ENCODE measurements around the gene DNALI1.
"Not testable (repeated sequence)": the region's sequence is repeated elsewhere in the genome, so short reads cannot be mapped to it uniquely, and the experiment has no call there.

DNALI1 gene

GRCh38 chr1:37556712-37557196 lies at the start of gene DNALI1:
Gene DNALI1, plus strand, starts transcription at chr1:37556940. Its CDS starts 55 bp downstream, at chr1:37556995.
- peak; percentile 23 to 33 for DNase-seq

GRCh38 chr1:37509181-37509580 lies 47.6 kb upstream of the DNALI1 start:
- DNase-seq = no peak

GRCh38 chr1:37513795-37514349 lies 42.9 kb upstream of the DNALI1 start:
- DNase-seq = peak; percentile 44 to 65

GRCh38 chr1:37514350-37515184 lies 42.2 kb upstream of the DNALI1 start, which contains the start of gene MEAF6:
Gene MEAF6, minus strand, starts transcription at chr1:37514766. Its CDS starts 20 bp downstream, at chr1:37514746.
- peak; percentile 83 to 85 for DNase-seq

- DNase-seq = peak in 1 of 2 donors; percentile 9
These were observed 41.3 kb upstream of the DNALI1 start for GRCh38 chr1:37515185-37516034.

- DNase-seq = no peak
These were observed 39.2 kb upstream of the DNALI1 start for GRCh38 chr1:37517569-37517968.

- DNase-seq = not testable (repeated sequence)
These were observed 38.5 kb upstream of the DNALI1 start for GRCh38 chr1:37518241-37518640.

- peak; percentile 68 to 76 for DNase-seq
These were observed 37.8 kb upstream of the DNALI1 start for GRCh38 chr1:37518929-37519328.

- DNase-seq = peak in 1 of 2 donors; percentile 6
These were observed 37.1 kb upstream of the DNALI1 start for GRCh38 chr1:37519613-37520012.

GRCh38 chr1:37529888-37530287 lies 26.9 kb upstream of the DNALI1 start:
- DNase-seq = not testable (repeated sequence)

- not testable (repeated sequence) for DNase-seq
These were observed 24.2 kb upstream of the DNALI1 start for GRCh38 chr1:37532418-37533156.

- no peak for DNase-seq
These were observed 23.2 kb upstream of the DNALI1 start for GRCh38 chr1:37533317-37534093.

GRCh38 chr1:37537378-37537777 lies 19.4 kb upstream of the DNALI1 start:
- DNase-seq = no peak

GRCh38 chr1:37539154-37539553 lies 17.6 kb upstream of the DNALI1 start:
- DNase-seq = not testable (repeated sequence)

GRCh38 chr1:37540036-37540785 lies 16.5 kb upstream of the DNALI1 start:
- no peak for DNase-seq

GRCh38 chr1:37544530-37544929 lies 12.2 kb upstream of the DNALI1 start:
- DNase-seq = no peak

GRCh38 chr1:37545019-37545418 lies 11.7 kb upstream of the DNALI1 start:
- DNase-seq = no peak

GRCh38 chr1:37549341-37549740 lies 7.4 kb upstream of the DNALI1 start:
- DNase-seq = no peak

GRCh38 chr1:37553598-37553926 lies 3.2 kb upstream of the DNALI1 start:
- no peak for DNase-seq

GRCh38 chr1:37553927-37554808 lies 2.6 kb upstream of the DNALI1 start, which contains the start of gene SNIP1:
Gene SNIP1, minus strand, starts transcription at chr1:37554293. Its CDS starts 64 bp downstream, at chr1:37554229.
- DNase-seq = peak; percentile 94 to 95

All from CD4-positive, alpha-beta T cell treated with Interleukin-4 for 1 hour (primary cell).